ENCODE measurements around the gene NDNF. TPM values are rescaled to one million over a fixed set of nuclear protein-coding genes. Genes with fewer than 3 reads are reported as not detected.

The NDNF gene
- total and polyA plus RNA-seq, 11 donors = 2.8 to 11.2 (median 6.9) TPM

DNA sequence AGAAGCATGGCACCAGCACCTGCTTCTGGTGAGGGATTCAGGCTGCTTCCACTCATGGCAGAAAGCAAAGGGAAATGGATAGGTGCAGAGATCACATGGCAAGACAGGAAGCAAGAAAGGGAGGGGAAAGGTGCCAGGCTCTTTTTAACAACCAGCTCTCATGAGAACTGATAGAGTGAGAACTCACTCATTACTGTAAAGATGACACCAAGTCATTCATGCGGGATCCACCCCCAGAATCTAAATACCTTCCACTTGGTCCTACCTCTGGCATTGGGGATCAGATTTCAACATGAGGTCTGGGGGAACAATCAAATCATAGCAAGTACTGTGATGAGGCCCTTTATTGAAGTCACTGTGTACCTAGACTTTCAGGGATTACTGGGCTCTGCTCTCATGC is 77.8 kb downstream of the NDNF start:
- no peaks in the 10 kb centered on the region for H3K36me3 ChIP-seq
- H3K27ac ChIP-seq = no peak overlapping the region
- no peaks in the 10 kb centered on the region for H3K27me3 ChIP-seq
- no peak overlapping the region for H3K4me3 ChIP-seq
- 42 to 80% (median 71%) methylated on average over 1 of the region's 1 CpG for WGBS, 4 donors
- ATAC-seq = no peak
- intact Hi-C loops (cut with DNase I) = no loop called here
- DNase-seq = no peak
- no peaks in the 10 kb centered on the region for H3K4me1 ChIP-seq
- TF ChIP-seq, protein P1, sequence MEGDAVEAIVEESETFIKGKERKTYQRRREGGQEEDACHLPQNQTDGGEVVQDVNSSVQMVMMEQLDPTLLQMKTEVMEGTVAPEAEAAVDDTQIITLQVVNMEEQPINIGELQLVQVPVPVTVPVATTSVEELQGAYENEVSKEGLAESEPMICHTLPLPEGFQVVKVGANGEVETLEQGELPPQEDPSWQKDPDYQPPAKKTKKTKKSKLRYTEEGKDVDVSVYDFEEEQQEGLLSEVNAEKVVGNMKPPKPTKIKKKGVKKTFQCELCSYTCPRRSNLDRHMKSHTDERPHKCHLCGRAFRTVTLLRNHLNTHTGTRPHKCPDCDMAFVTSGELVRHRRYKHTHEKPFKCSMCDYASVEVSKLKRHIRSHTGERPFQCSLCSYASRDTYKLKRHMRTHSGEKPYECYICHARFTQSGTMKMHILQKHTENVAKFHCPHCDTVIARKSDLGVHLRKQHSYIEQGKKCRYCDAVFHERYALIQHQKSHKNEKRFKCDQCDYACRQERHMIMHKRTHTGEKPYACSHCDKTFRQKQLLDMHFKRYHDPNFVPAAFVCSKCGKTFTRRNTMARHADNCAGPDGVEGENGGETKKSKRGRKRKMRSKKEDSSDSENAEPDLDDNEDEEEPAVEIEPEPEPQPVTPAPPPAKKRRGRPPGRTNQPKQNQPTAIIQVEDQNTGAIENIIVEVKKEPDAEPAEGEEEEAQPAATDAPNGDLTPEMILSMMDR (IDR thresholded peaks at IDR 0.05) = no peak
- TF ChIP-seq POLR2A (IDR thresholded peaks at IDR 0.05) = no peak
- no peaks in the 10 kb centered on the region for H3K9me3 ChIP-seq

DNA sequence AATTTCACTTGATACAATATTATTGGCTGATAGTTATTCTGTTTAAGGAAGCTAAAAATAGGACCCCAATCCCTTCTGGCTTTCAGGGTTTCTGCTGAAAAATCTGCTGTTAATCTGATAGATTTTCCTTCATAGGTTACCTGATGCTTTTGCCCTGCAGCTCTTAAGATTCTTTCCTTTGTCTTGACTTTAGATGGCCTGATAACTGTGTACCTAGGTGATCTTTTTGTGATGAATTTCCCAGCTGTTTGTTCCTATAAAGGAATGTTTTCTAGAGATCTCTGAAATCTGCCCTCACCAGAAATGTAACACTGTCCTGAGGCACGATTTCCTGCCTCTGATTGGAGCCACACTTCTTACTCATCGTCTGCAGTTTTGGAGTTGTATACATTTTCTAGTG is 80.5 kb downstream of the NDNF start:
- no peak for ATAC-seq
- intact Hi-C loops (cut with DNase I) = no loop called here
- no peaks in the 10 kb centered on the region for H3K27me3 ChIP-seq
- H3K4me3 ChIP-seq = no peak overlapping the region
- H3K36me3 ChIP-seq = no peaks in the 10 kb centered on the region
- no peak for TF ChIP-seq POLR2A (IDR thresholded peaks at IDR 0.05)
- TF ChIP-seq, protein P1 (IDR thresholded peaks at IDR 0.05) = no peak
- no peak overlapping the region for H3K27ac ChIP-seq
- no peaks in the 10 kb centered on the region for H3K9me3 ChIP-seq
- 55 to 69% (median 64%) methylated on average over 2 of the region's 2 CpGs for WGBS, 4 donors
- no peak for DNase-seq
- no peaks in the 10 kb centered on the region for H3K4me1 ChIP-seq

DNA sequence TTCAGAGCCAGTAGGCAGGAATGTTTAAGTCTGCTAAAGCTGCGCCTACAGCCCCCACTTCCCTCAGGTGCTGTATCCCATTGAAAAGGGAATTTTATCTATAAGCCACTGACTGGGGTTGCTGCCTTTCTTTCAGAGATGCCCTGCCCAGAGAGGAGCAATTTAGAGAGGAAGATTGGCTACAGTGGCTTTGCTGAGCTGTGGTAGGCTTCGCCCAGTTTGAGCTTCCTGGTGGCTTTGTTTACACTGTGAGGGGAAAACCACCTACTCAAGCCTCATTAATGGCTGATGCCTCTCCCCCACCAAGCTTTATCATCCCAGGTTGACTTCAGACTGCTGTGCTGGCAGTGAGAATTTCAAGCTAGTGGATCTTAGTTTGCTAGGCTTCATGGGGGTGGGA is 82.1 kb downstream of the NDNF start:
- intact Hi-C loops (cut with DNase I) = no loop called here
- Histone ChIP-seq H3K4me1 (no peaks in the 10 kb centered on the region), H3K4me3 (no peak overlapping the region), H3K36me3 (no peaks in the 10 kb centered on the region), H3K9me3 (peaks cover 0 to 2% (median 0%) of the 10 kb centered on the region in 12 donors), H3K27me3 (no peaks in the 10 kb centered on the region), H3K27ac (no peak overlapping the region)
- ATAC-seq (no peak), DNase-seq (no peak)
- 78 to 94% (median 84%) methylated on average over 2 of the region's 2 CpGs for WGBS, 4 donors
- TF ChIP-seq, protein P1 (IDR thresholded peaks at IDR 0.05) = no peak
- TF ChIP-seq POLR2A (IDR thresholded peaks at IDR 0.05) = no peak

Other genes starting within 250 kb of the NDNF start
- 10 to 100 TPM in 5 of 9 donors, 1 to 10 TPM in 4; 4.9 to 19.7 (median 12.0) TPM for gene PRDM5, start 149.8 kb downstream of the NDNF start, total RNA-seq
- gene PRDM5, start 149.8 kb downstream of the NDNF start, polyA plus RNA-seq = 1 to 10 TPM; 2.0 to 2.1 TPM
- gene TNIP3, start 91.8 kb upstream of the NDNF start, total RNA-seq = under 1 TPM in 2 of 9 donors, not detected in 7; 0.14 to 0.59 TPM
- gene TNIP3, start 91.8 kb upstream of the NDNF start, polyA plus RNA-seq = under 1 TPM in 1 of 2 donors, not detected in 1; 0.07 TPM

Measured in heart left ventricle (tissue), 16 donors.